ENCODE results near the gene SLC15A3.

Gene SLC15A3

DNA sequence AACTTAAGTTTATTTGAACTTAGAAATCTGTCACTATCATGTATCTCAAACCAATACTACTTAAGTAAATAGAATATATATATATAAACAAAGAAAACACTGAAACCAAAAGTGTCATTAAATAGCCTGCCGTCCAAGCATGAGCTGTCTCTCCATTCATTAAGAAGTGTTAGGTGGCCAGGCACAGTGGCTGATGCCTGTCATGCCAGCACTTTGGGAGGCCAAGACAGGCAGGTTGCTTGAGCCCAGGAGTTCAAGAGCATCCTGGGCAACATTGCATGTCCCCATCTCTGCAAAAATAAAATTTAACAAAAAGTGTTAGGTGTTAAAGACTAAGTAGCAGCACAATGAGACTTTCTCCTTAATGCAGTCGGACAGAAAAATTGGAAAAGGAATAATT, 33.5 kb upstream of the SLC15A3 start:
- no peak overlapping the region for H3K27ac ChIP-seq
- TF ChIP-seq, protein P1, sequence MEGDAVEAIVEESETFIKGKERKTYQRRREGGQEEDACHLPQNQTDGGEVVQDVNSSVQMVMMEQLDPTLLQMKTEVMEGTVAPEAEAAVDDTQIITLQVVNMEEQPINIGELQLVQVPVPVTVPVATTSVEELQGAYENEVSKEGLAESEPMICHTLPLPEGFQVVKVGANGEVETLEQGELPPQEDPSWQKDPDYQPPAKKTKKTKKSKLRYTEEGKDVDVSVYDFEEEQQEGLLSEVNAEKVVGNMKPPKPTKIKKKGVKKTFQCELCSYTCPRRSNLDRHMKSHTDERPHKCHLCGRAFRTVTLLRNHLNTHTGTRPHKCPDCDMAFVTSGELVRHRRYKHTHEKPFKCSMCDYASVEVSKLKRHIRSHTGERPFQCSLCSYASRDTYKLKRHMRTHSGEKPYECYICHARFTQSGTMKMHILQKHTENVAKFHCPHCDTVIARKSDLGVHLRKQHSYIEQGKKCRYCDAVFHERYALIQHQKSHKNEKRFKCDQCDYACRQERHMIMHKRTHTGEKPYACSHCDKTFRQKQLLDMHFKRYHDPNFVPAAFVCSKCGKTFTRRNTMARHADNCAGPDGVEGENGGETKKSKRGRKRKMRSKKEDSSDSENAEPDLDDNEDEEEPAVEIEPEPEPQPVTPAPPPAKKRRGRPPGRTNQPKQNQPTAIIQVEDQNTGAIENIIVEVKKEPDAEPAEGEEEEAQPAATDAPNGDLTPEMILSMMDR (conservative IDR thresholded peaks at IDR 0.05; ENCODE audit: low read depth): no peak
- POLR2A ChIA-PET (ENCODE audit: low non-redundant PET): no interaction called here
- no peak for DNase-seq (ENCODE audit: low spot score)
- CTCF ChIA-PET: interaction anchor here (0.7 to 1.1 kb wide), 2 partner anchors 16 to 764 kb away, joined by 4 read pairs; no protein-coding TSS in a partner anchor

DNA sequence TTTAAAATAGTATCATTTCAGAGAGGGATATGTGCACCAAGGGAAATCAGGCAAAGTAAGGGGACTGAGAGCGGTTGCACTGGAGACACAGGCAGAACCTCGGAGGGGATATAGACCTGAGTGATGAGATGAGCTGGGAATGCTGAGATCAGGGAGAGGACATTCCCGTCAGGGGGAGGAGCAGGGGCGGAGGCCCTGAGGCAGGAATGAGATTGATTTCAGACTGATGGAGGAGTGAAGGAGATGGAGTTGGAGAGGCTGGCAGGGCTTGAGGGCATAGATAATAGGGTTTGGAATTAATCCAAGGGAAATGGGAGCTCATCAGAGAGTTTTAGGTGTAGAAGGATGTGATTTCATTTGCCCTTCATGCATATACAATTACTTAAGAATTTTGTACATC, 32.7 kb upstream of the SLC15A3 start:
- ChIA-PET POLR2A (ENCODE audit: low non-redundant PET) (no interaction called here), CTCF (interaction anchor here (0.7 kb wide), 1 partner anchor 765 kb away, joined by 4 read pairs; no protein-coding TSS in a partner anchor)
- TF ChIP-seq, protein P1 (conservative IDR thresholded peaks at IDR 0.05; ENCODE audit: low read depth): no peak
- DNase-seq (ENCODE audit: low spot score): no peak
- H3K27ac ChIP-seq: no peak overlapping the region

DNA sequence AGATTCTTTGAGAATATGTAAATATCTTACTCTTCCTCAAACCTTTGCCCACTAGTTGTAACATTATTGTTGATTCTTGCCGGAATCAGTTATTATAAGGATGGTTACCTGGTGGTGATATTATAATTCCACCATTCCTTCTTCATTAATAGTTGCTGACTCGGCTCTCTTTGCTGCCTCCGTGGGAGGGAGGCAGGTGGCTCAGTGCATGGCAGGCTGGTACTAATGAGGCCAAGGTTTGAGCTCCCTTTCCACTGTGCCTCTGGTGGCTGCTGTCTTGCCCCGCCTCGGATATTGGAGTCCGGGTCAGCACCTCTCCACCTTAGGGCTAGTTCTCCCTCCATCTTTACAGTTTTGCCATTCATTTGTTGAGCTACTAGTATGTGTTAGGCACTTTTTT, 32.2 kb upstream of the SLC15A3 start:
- POLR2A ChIA-PET (ENCODE audit: low non-redundant PET): no interaction called here
- CTCF ChIA-PET: interaction anchor here (0.6 kb wide), 1 partner anchor 44 kb away, joined by 3 read pairs; no protein-coding TSS in a partner anchor
- H3K27ac ChIP-seq: no peak overlapping the region
- TF ChIP-seq, protein P1 (conservative IDR thresholded peaks at IDR 0.05; ENCODE audit: low read depth): no peak
- DNase-seq (ENCODE audit: low spot score): no peak

DNA sequence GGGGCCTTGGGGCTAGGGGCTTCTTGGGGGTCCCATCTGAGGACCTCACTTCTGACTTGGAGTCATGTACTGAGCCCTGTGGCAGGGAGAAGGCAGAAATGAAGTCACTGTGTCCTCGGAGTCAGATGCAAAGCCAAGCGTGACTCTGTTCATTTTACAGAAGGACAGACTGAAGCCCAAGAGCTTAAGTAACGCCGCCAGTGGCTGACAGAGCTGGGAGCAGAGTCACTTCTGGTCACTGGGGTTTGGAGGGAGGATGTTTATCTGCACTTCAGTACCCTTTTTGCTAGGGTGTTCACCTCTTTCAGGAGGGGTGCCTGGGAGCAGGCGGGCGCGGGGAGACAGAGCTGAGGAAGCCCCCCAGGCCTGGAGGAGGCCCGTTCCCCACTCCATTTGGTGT, 30.2 kb upstream of the SLC15A3 start:
- no peak for DNase-seq (ENCODE audit: low spot score)
- POLR2A ChIA-PET (ENCODE audit: low non-redundant PET): no interaction called here
- TF ChIP-seq, protein P1 (conservative IDR thresholded peaks at IDR 0.05; ENCODE audit: low read depth): no peak
- H3K27ac ChIP-seq: no peak overlapping the region
- CTCF ChIA-PET: no interaction called here

DNA sequence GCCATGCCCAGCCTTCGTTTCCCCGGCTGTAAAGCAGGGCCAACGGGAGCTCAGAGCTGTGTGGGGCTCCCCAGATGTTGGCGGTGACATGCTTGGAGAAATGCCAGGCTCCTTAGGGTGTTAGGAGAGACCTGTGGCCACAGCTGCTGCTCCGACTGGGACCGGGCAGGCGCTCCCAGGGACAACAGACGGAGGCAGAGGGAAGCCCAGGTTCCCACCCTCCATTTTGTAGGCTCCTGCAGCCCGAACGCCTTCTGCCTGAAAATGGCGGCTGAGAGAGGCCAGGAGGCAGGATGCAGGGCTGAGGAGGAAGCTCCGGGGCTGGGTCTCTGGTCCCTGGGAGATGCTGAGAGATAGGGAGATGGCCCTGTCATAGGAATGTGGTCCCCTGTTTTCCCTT, 29.5 kb upstream of the SLC15A3 start:
- H3K27ac ChIP-seq: no peak overlapping the region
- no peak for DNase-seq (ENCODE audit: low spot score)
- CTCF ChIA-PET: no interaction called here
- TF ChIP-seq, protein P1 (conservative IDR thresholded peaks at IDR 0.05; ENCODE audit: low read depth): no peak
- POLR2A ChIA-PET (ENCODE audit: low non-redundant PET): no interaction called here

DNA sequence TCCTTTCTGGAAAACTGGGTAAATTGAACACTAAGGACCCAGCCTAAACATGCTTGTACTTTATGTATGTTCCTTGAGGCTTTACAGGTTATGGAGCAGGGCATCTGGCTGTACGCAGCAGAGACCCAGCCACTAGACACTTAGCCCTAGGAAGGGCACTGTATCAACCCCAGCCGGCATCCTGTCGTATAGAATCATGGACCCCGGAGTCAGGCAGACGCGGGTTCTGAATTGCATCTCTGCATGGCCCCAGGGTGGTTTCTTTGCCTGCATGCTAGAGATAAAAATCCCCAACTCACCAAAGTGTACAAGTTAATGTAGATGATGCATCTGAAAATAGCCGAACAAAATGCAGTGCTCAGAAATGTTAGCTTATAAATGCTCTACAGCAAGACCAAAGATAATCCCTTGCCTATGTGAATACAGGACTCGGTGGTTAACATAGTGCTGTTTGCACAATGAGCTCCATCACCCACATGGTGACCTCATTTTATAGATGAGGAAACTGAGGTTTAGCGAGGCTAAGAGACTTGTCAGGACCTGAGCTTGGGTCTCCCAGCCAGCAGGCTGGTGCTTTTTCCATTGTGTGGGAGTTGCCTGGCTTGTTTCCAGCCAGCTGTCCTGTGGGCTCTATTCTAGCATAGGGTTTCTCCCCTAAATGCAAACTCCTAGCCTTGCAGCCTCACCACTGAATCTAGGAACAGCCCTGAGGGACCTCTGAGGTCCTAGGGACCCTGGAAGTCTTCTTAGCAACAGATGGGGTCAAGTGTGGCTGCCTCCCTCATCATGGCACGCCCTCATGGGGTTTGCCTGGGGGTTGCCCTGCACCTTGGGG, 26.8 kb upstream of the SLC15A3 start:
- POLR2A ChIA-PET (ENCODE audit: low non-redundant PET): no interaction called here
- DNase-seq (ENCODE audit: low spot score): peak; percentile 8
- CTCF ChIA-PET: interaction anchor here (0.6 kb wide), 1 partner anchor 168 kb away, joined by 3 read pairs; no protein-coding TSS in a partner anchor
- TF ChIP-seq, protein P1 (conservative IDR thresholded peaks at IDR 0.05; ENCODE audit: low read depth): no peak
- no peak overlapping the region for H3K27ac ChIP-seq
